SK-N-MC (cell line): ENCODE measurements around the gene RIC8A.

Experiments used
- DNase-seq: peaks from one replicate; pipeline ENCODE4 v3.0.0-alpha.2; 2011; ENCODE audit warnings: low read depth, low spot score
- H3K27ac ChIP-seq: fragments of 200-600 bp; sonication (generic); 2 replicates; pipeline ENCODE4 v1.5.1; 2016; ENCODE audit warnings: mixed run types
- H3K36me3 ChIP-seq: fragments of 200-600 bp; sonication (generic); 2 replicates; pipeline ENCODE4 v1.6.1; 2017; ENCODE audit warnings: antibody characterized with exemption, low read length, mixed read lengths; ENCODE audit not compliant: insufficient read depth
- H3K4me3 ChIP-seq: fragments of 200-600 bp; sonication (generic); 2 replicates; pipeline ENCODE4 v1.5.1; 2016
- H3K9ac ChIP-seq: fragments of 200-600 bp; sonication (generic); 2 replicates; pipeline ENCODE4 v1.8.0; 2017; ENCODE audit warnings: mixed run types, mixed read lengths; ENCODE audit not compliant: insufficient read length
- H3K9me3 ChIP-seq: fragments of 200-600 bp; sonication (generic); 2 replicates; pipeline ENCODE4 v1.6.1; 2017; ENCODE audit warnings: low read depth, mild to moderate bottlenecking, antibody characterized with exemption, low read length, moderate library complexity, mixed read lengths
- EZH2 ChIP-seq: fragments of 200-600 bp; sonication (generic); IDR thresholded peaks from one replicate; pipeline ENCODE4 v1.6.1; 2017; ENCODE audit warnings: antibody characterized with exemption
- FOXP2 ChIP-seq: optimal IDR thresholded peaks from 2 replicates; pipeline ENCODE3; 2011; ENCODE audit warnings: mild to moderate bottlenecking, moderate library complexity; ENCODE audit not compliant: insufficient read depth; ENCODE audit errors: extremely low read length, control extremely low read depth
- POLR2AphosphoS5 ChIP-seq: IDR thresholded peaks from 2 replicates; pipeline ENCODE4 v1.6.1; 2012; ENCODE audit warnings: mild to moderate bottlenecking, low read depth, low read length, borderline replicate concordance

RIC8A gene

GRCh38 chr11:221539-221938 is 14.0 kb downstream of the RIC8A start:
- Histone ChIP-seq H3K36me3 (no peaks in the 10 kb centered on the region), H3K4me3 (no peak overlapping the region), H3K9ac (no peak overlapping the region), H3K27ac (no peak overlapping the region), H3K9me3 (no peaks in the 10 kb centered on the region)
- DNase-seq, result no peak
- TF ChIP-seq EZH2 (no peak), POLR2AphosphoS5 (no peak), FOXP2 (no peak)

DNA sequence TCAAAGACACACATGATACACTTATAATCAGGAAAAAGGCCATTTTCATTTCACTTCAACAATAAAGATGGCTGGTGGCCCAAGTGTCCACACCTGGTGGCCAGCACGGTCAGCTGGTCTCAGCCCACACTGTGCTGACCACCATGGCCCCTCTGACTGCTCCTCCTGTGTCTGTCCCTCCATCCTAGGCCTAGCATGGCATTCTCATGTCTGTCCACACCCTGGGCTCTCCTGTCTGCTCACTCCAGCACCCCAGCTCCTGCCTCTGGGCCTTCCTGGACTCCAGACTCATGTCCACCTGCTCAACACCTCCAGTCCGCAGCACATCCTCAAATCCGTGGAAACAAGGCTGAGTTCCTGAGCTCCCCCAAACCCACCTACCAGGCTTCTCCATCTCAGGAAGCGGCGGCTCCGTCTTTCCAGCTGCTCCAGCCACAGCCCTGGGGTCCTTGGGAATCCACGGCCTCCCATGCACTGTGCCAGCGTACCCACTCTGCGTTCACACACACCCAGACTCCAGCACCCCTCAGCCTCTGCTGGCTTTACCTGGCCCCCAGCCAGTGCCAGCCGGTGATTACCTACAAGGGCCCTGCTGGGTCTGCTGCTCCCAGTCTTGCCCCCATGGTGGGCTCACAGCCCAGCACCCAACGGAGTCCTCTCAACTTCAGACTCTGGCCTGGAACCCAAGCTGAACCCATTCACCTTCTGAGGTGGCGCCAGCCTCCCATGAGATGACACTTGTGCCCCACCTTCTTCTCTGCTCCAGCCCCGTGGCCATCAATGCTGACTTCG is 14.7 kb downstream of the RIC8A start:
- Histone ChIP-seq H3K9ac (no peak overlapping the region), H3K36me3 (no peaks in the 10 kb centered on the region), H3K4me3 (no peak overlapping the region), H3K9me3 (no peaks in the 10 kb centered on the region), H3K27ac (no peak overlapping the region)
- TF ChIP-seq POLR2AphosphoS5 (no peak), FOXP2 (no peak), EZH2 (no peak)
- DNase-seq, result no peak

DNA sequence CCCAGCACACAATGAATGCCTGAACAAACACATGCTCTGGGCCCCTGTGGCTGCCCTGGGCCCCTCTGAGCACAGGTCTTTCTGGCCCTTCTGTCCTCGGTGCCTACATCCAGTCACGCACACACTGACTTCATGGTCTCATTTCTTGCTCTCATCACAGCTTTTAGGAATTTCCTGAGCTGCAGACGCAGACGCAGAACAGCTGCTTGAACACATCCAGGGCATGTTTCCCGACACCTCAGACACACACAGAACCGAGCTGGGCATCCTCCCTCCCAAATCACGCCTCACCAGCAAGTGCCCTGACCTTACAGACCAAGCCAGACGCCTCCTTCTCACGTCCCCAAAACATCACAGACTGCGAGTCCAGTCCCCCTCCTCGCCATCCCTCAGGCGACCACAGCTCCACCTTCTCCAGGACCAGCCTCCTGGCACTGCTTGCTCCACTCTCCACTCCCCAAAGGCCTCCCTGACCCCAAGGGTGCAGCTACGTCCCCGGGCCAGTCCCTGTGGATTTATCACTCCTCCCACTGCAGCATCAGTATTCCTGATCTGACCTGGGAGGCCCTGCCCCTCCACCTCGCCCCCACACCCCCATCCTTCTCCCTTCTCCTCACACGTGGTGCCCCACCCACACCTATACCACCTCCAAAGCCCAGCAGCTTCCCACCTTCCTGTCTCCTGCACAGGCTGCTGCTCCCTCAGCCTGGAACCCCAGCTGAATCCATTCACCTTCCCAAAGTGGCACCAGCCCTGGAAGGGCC is 15.7 kb downstream of the RIC8A start:
- Histone ChIP-seq H3K36me3 (no peaks in the 10 kb centered on the region), H3K4me3 (no peak overlapping the region), H3K9ac (no peak overlapping the region), H3K27ac (no peak overlapping the region), H3K9me3 (no peaks in the 10 kb centered on the region)
- TF ChIP-seq EZH2 (no peak), POLR2AphosphoS5 (no peak), FOXP2 (no peak)
- DNase-seq, result no peak

- TF ChIP-seq FOXP2 (no peak), EZH2 (no peak), POLR2AphosphoS5 (no peak)
These were observed 16.4 kb downstream of the RIC8A start for GRCh38 chr11:223884-224283.

GRCh38 chr11:224424-224823 is 16.9 kb downstream of the RIC8A start:
- no peak for TF ChIP-seq POLR2AphosphoS5
- no peak for TF ChIP-seq FOXP2
- no peak for TF ChIP-seq EZH2
- H3K36me3 ChIP-seq, result no peaks in the 10 kb centered on the region
- no peak overlapping the region for H3K27ac ChIP-seq
- no peak overlapping the region for H3K9ac ChIP-seq
- no peak for DNase-seq
- no peak overlapping the region for H3K4me3 ChIP-seq
- H3K9me3 ChIP-seq, result no peaks in the 10 kb centered on the region

More at GRCh38 chr11:223884-224283, 16.4 kb downstream of the RIC8A start:
- Histone ChIP-seq H3K9ac (no peak overlapping the region), H3K27ac (no peak overlapping the region), H3K9me3 (no peaks in the 10 kb centered on the region), H3K4me3 (no peak overlapping the region), H3K36me3 (no peaks in the 10 kb centered on the region)
- no peak for DNase-seq

GRCh38 chr11:225734-226453 is 18.4 kb downstream of the RIC8A start:
- DNase-seq, result no peak
- Histone ChIP-seq H3K9ac (no peak overlapping the region), H3K27ac (no peak overlapping the region), H3K4me3 (no peak overlapping the region), H3K9me3 (no peaks in the 10 kb centered on the region), H3K36me3 (no peaks in the 10 kb centered on the region)
- TF ChIP-seq FOXP2 (no peak), EZH2 (no peak), POLR2AphosphoS5 (no peak)

DNA sequence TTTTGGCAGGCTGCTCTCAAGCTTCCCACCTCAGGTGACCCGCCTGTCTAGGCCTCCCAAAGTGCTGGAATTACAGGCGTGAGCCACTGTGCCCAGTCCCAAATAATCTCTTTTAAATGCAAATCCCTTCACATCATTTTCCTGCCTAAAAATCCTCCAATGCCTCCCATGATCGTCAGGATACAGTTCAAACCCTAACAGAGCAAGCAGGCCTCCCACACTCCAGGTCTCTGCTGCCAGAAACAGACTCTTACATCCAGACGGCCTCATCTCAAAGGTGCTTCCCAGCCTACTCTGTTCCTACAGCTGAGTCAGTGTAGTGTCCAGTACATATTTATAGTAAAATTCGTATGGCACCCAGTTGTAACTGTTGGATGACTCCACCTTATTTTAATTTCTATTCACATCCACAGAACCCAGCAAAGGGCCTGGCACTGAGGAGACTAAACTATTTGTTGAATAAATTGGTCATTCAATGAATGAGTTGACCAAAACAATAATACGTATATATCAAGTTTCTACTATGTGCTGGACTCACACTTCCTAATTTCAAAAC is 20.4 kb downstream of the RIC8A start:
- TF ChIP-seq FOXP2, result no peak
- TF ChIP-seq POLR2AphosphoS5, result no peak
- no peak for TF ChIP-seq EZH2

GRCh38 chr11:230431-230830 is 22.9 kb downstream of the RIC8A start:
- Histone ChIP-seq H3K36me3 (no peaks in the 10 kb centered on the region), H3K27ac (no peak overlapping the region), H3K4me3 (no peak overlapping the region), H3K9me3 (no peaks in the 10 kb centered on the region), H3K9ac (no peak overlapping the region)
- no peak for DNase-seq
- no peak for TF ChIP-seq POLR2AphosphoS5
- TF ChIP-seq FOXP2, result no peak
- no peak for TF ChIP-seq EZH2

More for the DNA sequence above, 20.4 kb downstream of the RIC8A start:
- Histone ChIP-seq H3K27ac (no peak overlapping the region), H3K4me3 (no peak overlapping the region), H3K9me3 (no peaks in the 10 kb centered on the region), H3K9ac (no peak overlapping the region), H3K36me3 (no peaks in the 10 kb centered on the region)
- no peak for DNase-seq
